ENCODE measurements around the gene TP53TG5. TPM values are rescaled to one million over a fixed set of nuclear protein-coding genes. Genes with fewer than 3 reads are reported as not detected.

The TP53TG5 gene
- total RNA-seq = not detected
- not detected for polyA plus RNA-seq (ENCODE audit: insufficient read depth, low read depth, low replicate concordance)
- long read RNA-seq, donor 1 = 0 reads
- long read RNA-seq, donor 2 = 0 reads
- long read RNA-seq, donor 3 = 0 reads
- long read RNA-seq, donor 4 = 0 reads
- long read RNA-seq, donor 5 = 0 reads
- long read RNA-seq, donor 6, partial matches to known transcripts = 24 of 36 reads
- long read RNA-seq, donor 6, other reads (novel, unspliced or antisense) = 12 of 36 reads
- long read RNA-seq, donor 7, partial matches to known transcripts = 0 of 3 reads
- long read RNA-seq, donor 7, other reads (novel, unspliced or antisense) = 3 of 3 reads
- long read RNA-seq, donor 8, partial matches to known transcripts = 24 of 24 reads
- long read RNA-seq, donor 8, other reads (novel, unspliced or antisense) = 0 of 24 reads
- long read RNA-seq, donor 9 = 0 reads
- long read RNA-seq, donor 10 = 0 reads

DNA sequence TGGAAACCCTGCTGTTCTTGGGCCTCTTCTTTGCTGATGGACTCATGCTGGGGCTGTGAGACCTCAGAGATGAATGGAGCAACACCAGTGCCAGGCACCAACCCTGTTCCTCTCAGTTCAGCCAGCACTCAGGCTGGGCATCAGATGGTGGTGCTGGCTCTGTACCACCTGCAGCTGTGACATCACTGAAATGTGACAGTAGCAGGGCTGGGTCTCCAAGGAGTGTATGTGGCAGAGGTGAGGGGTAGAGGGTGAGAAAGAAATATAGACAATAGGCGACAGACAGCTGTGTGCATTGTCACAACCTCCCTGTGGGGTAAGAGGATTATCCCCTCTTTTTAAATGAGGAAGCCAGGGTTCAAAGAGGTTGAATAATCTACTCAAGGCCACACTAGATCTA is at the start of gene TP53TG5:
TSS of gene TP53TG5 (minus strand) at position 135 of the 400 bp plus-strand sequence. CDS start at position 46, 89 bp downstream.
- Histone ChIP-seq H3K4me3 (ENCODE audit: low read length in 3 of 3) (no peak within 1 kb of the TSS), H3K9me3 (ENCODE audit: control insufficient read depth in 2 of 3, insufficient read depth in 1 of 3, low read length in 3 of 3) (no peaks in the 10 kb centered on the region), H3K36me3 (ENCODE audit: control insufficient read depth in 2 of 3, insufficient read depth in 3 of 3, low read length in 3 of 3) (no peaks in the 10 kb centered on the region), H3K4me1 (ENCODE audit: control insufficient read depth in 2 of 3, insufficient read depth in 2 of 3, low read depth in 1 of 3, low read length in 3 of 3) (peaks cover 0 to 3% (median 2%) of the 10 kb centered on the region in 3 donors), H3K27me3 (ENCODE audit: control insufficient read depth, insufficient read depth, low read length) (no peaks in the 10 kb centered on the region), H3K9ac (ENCODE audit: low read length in 3 of 3) (no peak within 1 kb of the TSS), H3K27ac (ENCODE audit: low read depth in 2 of 2, low read length in 2 of 2) (no peak within 1 kb of the TSS)
- DNase-seq = no peak
- TF ChIP-seq, protein P1, sequence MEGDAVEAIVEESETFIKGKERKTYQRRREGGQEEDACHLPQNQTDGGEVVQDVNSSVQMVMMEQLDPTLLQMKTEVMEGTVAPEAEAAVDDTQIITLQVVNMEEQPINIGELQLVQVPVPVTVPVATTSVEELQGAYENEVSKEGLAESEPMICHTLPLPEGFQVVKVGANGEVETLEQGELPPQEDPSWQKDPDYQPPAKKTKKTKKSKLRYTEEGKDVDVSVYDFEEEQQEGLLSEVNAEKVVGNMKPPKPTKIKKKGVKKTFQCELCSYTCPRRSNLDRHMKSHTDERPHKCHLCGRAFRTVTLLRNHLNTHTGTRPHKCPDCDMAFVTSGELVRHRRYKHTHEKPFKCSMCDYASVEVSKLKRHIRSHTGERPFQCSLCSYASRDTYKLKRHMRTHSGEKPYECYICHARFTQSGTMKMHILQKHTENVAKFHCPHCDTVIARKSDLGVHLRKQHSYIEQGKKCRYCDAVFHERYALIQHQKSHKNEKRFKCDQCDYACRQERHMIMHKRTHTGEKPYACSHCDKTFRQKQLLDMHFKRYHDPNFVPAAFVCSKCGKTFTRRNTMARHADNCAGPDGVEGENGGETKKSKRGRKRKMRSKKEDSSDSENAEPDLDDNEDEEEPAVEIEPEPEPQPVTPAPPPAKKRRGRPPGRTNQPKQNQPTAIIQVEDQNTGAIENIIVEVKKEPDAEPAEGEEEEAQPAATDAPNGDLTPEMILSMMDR (IDR thresholded peaks at IDR 0.05; ENCODE audit: borderline replicate concordance, extremely low read depth, insufficient read depth) = no peak
- no peak for FAIRE-seq
- intact Hi-C loops (cut with DNase I) = loop anchor here (10.0 kb wide), 1 partner anchor 57 kb away; no protein-coding TSS in a partner anchor

DNA sequence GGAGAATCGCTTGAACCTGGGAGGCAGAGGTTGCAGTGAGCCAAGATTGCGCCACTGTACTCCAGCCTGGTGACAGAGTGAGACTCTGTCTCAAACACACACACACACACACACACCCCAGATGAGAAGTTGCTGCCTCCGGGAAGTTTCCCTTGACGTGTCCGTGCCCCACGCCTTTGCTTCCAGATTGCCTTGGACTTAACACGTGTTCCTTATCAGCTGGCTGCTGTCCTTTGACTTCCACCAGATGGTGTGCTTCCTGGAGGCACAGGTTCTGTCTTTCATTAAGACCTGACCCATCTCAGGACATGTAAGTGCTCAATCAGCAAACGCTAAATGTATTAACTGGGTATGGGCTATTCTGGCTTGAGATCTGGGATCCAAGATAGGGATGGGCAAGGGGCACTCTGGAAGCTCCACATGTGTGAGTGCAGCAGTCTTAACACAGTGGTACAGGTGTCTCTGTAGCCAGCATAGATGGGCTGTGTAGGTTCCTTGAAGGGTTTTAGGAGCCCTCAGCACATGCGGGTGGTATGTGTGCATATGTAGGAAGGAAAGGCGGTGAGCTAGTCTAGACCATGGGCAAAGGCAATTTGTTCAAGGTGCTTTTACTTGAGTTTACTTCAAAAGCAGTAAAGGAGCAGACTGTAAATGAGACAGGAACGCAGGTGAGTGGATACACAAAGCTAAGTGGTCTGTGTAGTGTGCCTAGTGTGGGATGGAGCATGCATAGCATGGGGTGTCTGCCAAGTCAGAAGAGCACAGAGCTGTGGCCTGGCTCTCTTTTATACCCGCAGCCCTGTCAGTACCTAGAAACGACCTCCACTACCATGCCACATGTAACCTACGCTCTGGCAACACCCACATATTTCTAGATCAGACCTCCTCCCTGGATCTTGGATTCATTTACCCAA is 49.4 kb upstream of the TP53TG5 start:
- no peak overlapping the region for H3K27ac ChIP-seq (ENCODE audit: low read depth in 2 of 2, low read length in 2 of 2)

DNA sequence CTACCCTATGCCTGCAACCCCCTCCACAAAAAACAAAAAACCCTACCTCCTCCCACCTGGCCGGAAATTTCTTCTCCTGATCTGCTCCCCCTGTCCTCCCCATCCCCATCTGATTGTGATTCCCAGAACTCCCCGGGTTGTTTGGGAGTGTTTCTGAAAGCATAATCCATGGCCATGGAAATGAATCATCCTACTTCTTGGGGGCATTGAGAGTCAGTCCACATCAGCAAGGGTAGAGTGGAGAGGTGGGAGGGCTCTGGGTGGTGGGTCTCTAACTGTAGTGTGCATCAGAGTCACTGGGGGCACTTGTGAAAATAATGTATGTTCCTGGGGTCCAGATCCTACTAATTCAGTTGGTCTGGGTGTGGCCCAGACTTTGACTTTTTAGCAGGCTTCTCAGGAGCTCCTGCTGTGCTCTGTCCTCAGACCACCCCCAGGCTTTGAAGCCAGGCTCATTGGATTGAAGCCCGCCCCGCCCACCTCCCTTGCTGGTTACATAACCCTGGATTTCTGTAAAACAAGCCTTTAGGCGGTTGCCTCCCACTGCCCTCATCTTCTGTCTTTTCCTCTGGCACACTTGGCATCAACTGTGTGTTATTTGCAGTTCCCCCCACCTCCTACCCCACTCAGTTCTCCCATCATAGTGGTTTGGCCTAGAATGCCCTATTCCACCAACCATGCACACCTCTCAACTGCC is 48.3 kb upstream of the TP53TG5 start:
- Histone ChIP-seq H3K9ac (ENCODE audit: low read length in 3 of 3) (no peak overlapping the region), H3K4me3 (ENCODE audit: low read length in 3 of 3) (no peak overlapping the region), H3K27ac (ENCODE audit: low read depth in 2 of 2, low read length in 2 of 2) (no peak overlapping the region), H3K27me3 (ENCODE audit: control insufficient read depth, insufficient read depth, low read length) (no peaks in the 10 kb centered on the region), H3K4me1 (ENCODE audit: control insufficient read depth in 2 of 3, insufficient read depth in 2 of 3, low read depth in 1 of 3, low read length in 3 of 3) (no peaks in the 10 kb centered on the region), H3K36me3 (ENCODE audit: control insufficient read depth in 2 of 3, insufficient read depth in 3 of 3, low read length in 3 of 3) (peaks cover 0 to 14% (median 9%) of the 10 kb centered on the region in 3 donors), H3K9me3 (ENCODE audit: control insufficient read depth in 2 of 3, insufficient read depth in 1 of 3, low read length in 3 of 3) (no peaks in the 10 kb centered on the region)
- DNase-seq (no peak), FAIRE-seq (no peak)
- TF ChIP-seq, protein P1 (IDR thresholded peaks at IDR 0.05; ENCODE audit: borderline replicate concordance, extremely low read depth, insufficient read depth) = no peak
- intact Hi-C loops (cut with DNase I) = no loop called here

More for the DNA sequence above, 49.4 kb upstream of the TP53TG5 start:
- Histone ChIP-seq H3K9ac (ENCODE audit: low read length in 3 of 3) (no peak overlapping the region), H3K36me3 (ENCODE audit: control insufficient read depth in 2 of 3, insufficient read depth in 3 of 3, low read length in 3 of 3) (peaks cover 0 to 7% (median 5%) of the 10 kb centered on the region in 3 donors), H3K4me1 (ENCODE audit: control insufficient read depth in 2 of 3, insufficient read depth in 2 of 3, low read depth in 1 of 3, low read length in 3 of 3) (no peaks in the 10 kb centered on the region), H3K4me3 (ENCODE audit: low read length in 3 of 3) (no peak overlapping the region), H3K9me3 (ENCODE audit: control insufficient read depth in 2 of 3, insufficient read depth in 1 of 3, low read length in 3 of 3) (no peaks in the 10 kb centered on the region), H3K27me3 (ENCODE audit: control insufficient read depth, insufficient read depth, low read length) (no peaks in the 10 kb centered on the region)
- DNase-seq (no peak), FAIRE-seq (no peak)
- intact Hi-C loops (cut with DNase I) = no loop called here
- TF ChIP-seq, protein P1 (IDR thresholded peaks at IDR 0.05; ENCODE audit: borderline replicate concordance, extremely low read depth, insufficient read depth) = no peak
